SKM-1 treated with dmso at 0.1 percent for 144 hours (cell line): ENCODE results near the gene APOBR.
A peak's percentile ranks its signal among the peaks of the same experiment; 100 is the strongest.
"Not testable (repeated sequence)": the region's sequence is repeated elsewhere in the genome, so short reads cannot be mapped to it uniquely, and the experiment has no call there.

Experiments used
- DNase-seq: peaks from one replicate; lab custom pipeline; 2025; ENCODE audit not compliant: unreplicated experiment; lab: John Stamatoyannopoulos, UW

The APOBR gene

GRCh38 chr16:28526201-28527099, 32.0 kb downstream of the APOBR start:
- no peak for DNase-seq

DNA sequence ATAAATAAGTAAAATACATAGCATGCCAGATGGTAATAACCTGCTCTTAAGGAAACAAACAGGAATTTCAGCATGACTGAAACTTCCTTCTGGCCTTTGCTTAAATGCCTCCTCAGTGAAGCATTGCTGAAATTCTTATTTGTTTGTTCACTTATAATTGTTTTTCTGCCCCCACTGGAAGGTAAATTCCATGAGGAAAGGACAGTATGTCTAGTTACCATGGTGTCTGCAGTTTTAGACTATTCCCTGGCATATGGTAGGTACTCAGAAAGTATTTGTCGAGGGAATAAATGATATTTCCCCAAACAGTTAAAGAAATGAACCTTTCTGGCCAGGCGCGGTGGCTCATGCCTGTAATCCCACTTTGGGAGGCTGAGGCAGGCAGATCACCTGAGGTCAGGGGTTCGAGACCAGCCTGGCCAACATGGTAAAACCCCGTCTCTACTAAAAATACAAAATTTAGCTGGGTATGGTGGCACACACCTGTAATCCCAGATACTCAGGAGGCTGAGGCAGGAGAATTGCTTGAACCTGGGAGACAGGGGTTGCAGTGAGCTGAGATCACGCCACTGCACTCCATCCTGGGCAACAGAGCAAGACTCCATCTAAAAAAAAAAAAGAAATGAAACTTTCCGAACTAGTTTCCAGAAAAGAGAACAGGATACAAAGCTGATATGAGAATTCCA, 32.8 kb downstream of the APOBR start:
- DNase-seq = not testable (repeated sequence)

- DNase-seq = no peak
Measured at GRCh38 chr16:28527985-28528384, 33.5 kb downstream of the APOBR start.

DNA sequence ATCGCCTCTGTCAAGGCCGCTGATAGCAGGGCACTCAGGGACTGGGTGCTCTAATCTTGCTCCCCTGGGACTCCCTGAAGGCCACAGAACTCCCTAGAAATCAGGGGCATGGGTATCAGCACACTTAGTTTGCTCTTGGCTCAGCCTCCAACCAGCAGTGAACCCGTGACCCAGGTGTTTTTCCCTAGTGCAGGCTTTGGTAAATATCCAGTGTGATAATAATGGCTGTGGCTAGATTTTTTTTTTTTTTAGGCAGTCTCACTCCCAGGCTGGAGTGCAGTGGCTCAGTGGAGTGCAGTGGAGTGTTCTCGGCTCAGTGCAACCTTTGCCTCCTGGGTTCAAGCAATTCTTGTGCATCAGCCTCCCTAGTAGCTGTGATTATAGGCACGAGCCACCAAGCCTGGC, 34.0 kb downstream of the APOBR start:
- DNase-seq = no peak

DNA sequence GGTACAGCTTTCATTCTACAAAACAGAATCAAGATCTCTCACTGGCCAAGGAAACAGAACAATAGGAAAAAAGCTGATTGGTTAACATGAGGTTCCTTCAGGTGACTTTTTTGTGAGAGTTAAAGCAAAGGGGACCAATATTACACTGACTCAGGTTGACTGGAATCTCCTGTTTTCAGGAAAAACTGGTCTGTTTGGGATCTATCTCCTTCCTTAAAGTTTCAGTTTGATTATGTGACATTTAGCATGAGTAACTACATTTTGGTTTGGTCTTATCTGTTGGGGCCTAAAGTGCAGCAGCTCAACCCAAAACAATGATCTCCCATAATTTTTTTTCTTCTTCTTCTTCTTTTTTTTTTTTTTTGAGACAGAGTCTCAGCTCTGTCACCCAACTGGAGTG, 34.7 kb downstream of the APOBR start:
- DNase-seq = no peak

DNA sequence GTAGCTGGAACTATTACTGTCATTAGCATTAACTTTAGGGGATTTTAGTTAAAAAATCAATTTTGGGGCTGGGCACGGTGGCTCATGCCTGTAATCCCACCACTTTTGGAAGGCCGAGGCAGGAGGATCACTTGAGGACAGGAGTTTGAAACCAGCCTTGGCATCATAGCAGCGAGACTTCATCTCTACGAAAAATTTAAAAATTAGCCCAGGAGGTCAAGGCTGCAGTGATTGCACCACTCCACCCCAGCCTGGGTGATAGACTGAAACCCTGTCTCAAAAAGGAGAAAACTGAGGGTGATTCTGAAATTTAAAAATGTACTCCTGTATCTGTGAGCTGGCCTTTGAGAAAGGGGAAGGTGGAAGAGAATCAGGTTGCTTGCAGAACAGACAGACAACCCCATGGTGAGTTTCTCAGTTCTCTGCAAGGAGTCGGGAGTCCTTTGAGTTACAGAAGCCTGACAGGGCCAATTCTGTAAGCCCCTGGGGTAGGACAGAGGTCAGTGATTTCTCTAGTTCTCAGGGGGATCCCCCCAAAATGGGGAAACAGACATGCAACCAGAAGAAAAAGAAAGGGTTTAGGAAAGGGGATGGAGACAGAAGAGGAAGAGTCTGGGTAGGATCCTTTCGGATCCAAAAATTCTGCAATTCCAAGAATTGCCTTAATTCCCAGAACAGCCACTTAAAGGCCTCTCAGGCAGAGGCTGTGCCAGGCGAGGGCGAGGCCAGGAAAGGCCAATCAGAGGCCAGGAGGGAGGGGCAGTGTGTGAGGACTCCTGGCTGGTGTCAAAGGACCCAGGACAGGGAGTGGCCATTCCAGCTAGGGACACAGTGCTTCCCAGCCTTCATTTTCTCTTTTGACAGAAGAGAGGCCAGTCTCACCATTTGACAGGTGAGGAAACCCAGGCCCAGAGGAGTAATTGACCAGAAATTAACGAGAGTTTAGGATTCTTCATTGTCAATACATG, 37.6 kb downstream of the APOBR start:
- DNase-seq = no peak

DNA sequence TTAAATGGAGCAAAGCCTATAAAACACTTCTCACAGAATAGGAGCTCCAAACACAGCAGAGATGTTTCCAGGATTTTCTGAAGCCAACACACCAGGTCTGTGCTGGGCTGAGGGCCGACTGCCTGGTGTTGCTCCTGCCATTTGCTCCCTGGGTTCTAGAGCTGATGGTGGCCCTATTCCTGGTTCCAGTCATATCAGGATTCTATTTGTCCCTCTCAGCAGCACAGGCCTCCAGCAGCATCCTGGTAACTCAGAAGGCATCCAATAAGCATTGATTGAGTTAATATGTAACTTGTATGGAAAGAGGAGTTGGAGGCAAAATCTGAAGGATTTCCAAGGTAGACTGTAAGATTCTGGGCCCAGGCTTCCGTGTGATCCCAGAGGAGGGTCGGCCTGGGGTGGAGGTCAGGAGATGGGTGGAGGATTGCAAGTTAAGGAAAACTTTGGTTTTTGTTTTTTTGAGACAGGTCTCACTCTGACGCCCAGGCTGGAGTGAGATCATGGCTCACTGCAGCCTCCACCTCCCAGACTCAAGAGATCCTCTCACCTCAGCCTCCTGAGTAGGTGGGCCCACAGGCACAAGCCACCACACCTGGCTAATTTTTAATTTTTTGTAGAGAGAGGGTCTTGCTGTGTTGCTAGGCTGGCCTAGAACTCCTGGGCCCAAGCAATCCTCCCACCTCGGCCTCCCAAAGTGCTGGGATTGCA, 38.7 kb downstream of the APOBR start:
- no peak for DNase-seq

DNA sequence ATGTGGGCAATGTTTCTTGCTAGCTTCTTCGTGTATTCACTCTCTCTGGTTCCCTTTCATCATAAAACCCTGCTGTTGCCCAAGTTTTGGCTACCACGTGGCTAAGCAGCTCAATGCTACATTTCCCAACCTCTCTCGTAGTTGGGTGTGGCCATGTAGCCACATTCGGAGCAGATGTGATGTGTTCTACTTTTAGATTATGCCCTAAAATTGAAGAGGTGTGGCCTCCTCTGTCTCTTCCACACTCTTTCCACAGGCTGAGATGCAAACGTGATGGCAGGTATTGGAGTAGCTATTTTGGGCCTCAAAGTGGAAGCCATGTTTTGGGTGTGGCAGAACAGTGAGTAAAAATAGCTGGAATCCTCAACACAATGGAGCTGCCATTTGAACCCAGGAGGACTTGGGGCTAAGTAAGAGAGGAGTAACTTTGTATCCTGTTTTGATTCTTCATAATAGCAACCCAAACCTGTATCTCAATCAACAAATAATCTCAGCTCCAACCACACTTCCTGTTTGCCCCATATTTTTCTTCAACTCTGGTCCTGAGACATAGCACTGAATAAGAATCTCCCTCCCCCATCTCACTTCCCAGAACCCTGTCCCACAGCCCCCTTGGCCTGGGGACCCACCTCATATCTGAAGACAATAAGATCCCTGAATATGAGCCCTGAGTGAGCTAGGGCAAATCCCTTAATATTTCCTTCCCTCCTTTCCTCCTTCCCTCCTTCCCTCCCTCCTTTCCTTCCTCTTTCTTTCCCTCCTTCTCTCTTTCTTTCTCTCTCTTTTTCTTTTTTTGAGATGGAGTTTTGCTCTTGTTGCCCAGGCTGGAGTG, 40.3 kb downstream of the APOBR start:
- DNase-seq = peak; percentile 97

DNA sequence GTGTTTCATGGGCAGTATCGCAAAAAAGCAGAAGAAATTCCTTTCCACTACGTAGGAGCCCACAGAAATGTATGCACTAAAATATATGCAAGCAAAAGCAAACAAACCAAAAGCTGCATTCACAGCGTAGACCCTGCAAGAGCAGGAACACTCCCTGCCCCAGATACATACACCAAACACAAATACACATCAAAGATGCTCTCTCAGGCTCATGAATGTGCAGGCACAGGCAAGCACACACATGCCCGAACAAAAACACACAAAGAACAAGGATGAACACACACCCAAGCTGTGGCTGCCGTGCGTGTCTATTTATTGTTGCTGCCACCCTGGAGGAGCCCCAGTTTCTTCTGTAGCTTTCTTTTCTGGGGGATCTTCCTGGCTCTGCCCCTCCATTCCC, 42.6 kb downstream of the APOBR start:
- DNase-seq = no peak

GRCh38 chr16:28537964-28538732, 43.7 kb downstream of the APOBR start:
- DNase-seq = no peak

GRCh38 chr16:28538733-28539596, 44.5 kb downstream of the APOBR start, which contains the start of gene NUPR1:
Gene NUPR1, minus strand, starts transcription at chr16:28538974. Its CDS starts 67 bp downstream, at chr16:28538907.
- no peak for DNase-seq

GRCh38 chr16:28540346-28540745, 45.9 kb downstream of the APOBR start:
- no peak for DNase-seq

DNA sequence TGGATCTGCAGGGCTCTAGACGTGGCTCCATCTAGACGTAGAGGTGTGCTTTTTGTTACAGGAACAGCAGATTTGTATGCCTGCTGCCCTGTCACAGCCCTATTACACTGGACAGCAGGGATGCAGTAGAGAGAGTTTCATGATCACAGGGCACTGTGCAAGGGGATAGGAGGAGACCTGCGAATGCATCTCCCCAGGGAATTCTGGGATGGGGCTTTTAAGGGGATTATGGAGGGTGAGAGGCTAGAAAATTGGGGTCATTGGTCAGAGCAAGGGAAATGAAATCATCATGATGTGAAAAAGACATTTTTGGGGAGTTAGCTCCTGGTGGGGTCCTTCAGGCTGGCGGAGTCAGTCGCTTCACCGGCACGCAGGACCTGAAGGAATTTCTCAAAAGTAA, 48.2 kb downstream of the APOBR start:
- no peak for DNase-seq

- DNase-seq = peak; percentile 94
Measured at GRCh38 chr16:28543072-28543471, 48.6 kb downstream of the APOBR start.

GRCh38 chr16:28544998-28545397, 50.6 kb downstream of the APOBR start:
- DNase-seq = no peak

DNA sequence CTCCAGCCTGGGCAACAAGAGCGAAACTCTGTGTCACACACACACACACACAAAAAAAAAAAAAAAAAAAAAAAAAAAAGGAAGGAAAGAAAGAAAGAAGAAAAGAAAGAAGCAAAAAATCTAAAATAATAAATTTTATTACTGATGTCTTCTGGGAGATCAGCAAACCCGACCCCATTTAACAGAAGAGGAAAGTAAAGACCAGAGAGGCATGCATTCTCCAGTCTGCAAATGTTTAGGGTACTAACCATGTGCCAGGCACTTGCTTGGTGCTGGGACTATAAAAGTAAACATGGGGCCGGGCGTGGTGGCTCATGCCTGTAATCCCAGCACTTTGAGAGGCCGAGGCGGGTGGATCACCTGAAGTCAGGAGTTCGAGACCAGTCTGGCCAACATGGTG, 51.5 kb downstream of the APOBR start:
- DNase-seq = not testable (repeated sequence)

DNA sequence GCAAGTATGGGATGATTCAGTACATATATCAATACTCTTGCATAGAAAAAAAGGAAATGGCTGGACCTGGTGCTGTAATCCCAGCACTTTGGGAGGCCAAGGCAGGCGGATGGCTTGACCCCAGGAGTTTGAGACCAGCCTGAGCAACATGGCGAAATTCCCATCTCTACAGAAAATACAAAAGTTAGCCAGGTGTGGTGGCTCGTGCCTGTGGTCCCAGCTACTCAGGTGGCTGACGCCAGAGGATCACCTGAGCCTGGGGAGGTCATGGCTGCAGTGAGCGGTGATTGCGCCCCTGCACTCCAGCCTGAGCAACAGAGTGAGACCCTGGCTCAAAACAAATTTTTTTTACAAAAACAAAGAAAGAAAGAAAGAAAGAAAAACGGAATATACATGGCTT, 52.2 kb downstream of the APOBR start:
- no peak for DNase-seq

DNA sequence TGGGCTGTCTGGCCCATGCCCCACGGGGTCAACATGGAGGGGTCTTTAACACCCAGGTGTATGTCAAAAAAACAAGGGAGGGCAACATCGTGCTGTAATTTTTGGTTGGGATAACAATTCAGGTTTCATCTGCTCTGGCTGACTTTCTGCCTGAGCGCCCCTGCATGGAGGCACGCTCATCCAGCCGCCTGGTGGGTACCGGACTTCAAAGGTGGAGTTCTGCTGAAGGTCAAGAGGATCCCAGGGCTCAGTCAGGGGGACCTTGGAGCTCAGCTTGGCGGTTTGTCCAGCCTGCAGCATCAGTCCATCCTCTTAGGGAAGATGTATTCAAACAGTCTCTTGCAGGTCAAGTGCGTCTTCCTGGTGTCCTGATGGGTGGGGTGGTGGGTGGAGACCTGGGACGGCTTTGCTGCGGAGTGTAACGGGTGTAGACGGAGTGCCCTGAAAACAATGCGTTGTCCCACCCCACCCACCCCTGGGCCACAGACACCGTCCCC, 53.9 kb downstream of the APOBR start:
- DNase-seq = no peak
